Endothelial cell of umbilical vein (primary cell): Measurements from ENCODE around the gene ASB10. TPM values are rescaled to one million over a fixed set of nuclear protein-coding genes. Genes with fewer than 3 reads are reported as not detected.

Source experiments
- BruUV-seq: library from RNA; stranded (reverse); fragments of 400-500 nt; replicated peaks from 2 replicates; lab custom pipeline; 2021; lab: Mats Ljungman, UMichigan
- CTCF ChIA-PET: fragments of 300-600, 350-600 bp; sonication (Branson Sonifier 250); formaldehyde crosslinking; loops from one replicate; lab custom pipeline; 2021; ENCODE audit warnings: antibody characterized with exemption, inconsistent platforms; lab: Charles Lee
- POLR2A ChIA-PET: fragments of 300-600, 350-600 bp; sonication (Branson Sonifier 250); formaldehyde crosslinking; loops from one replicate; lab custom pipeline; 2021; ENCODE audit warnings: antibody characterized with exemption, inconsistent platforms; lab: Charles Lee
- DNase-seq: peaks from one replicate; pipeline ENCODE4 v3.0.0-alpha.2; 2011; ENCODE audit warnings: low read depth, low spot score
- FAIRE-seq: peaks from 2 replicates; lab custom pipeline; 2011; peaks lifted over from hg19 to GRCh38; lab: Jason Lieb, UNC
- H2AFZ ChIP-seq: 2 replicates; pipeline ENCODE4 v1.6.0; 2012; ENCODE audit warnings: low read depth, low read length, control low read depth, inconsistent platforms
- H3K27ac ChIP-seq: 2 replicates; pipeline ENCODE4 v1.5.1; 2011; ENCODE audit warnings: low read depth, mild to moderate bottlenecking, control low read depth, low read length, moderate library complexity; ENCODE audit not compliant: insufficient read depth
- H3K27me3 ChIP-seq, 2 experiments: 2 replicates each; pipeline versions ENCODE4 v1.6.0 to v1.6.1; 2011; ENCODE audit warnings: low read length in 2 of 2, mixed read lengths in 1 of 2; ENCODE audit not compliant: control insufficient read depth in 2 of 2, insufficient read depth in 2 of 2
- H3K36me3 ChIP-seq, 2 experiments: 2 replicates in 1 of 2; 3 replicates in 1 of 2; pipeline ENCODE4 v1.5.1; 2011; ENCODE audit warnings: low read length in 2 of 2, mild to moderate bottlenecking in 1 of 2, moderate library complexity in 1 of 2; ENCODE audit not compliant: control insufficient read depth in 2 of 2, insufficient read depth in 2 of 2; ENCODE audit errors: extremely low read depth in 1 of 2
- H3K4me1 ChIP-seq: 3 replicates; pipeline ENCODE4 v1.5.1; 2011; ENCODE audit warnings: mild to moderate bottlenecking, low read length; ENCODE audit not compliant: control insufficient read depth, insufficient read depth; ENCODE audit errors: extremely low read depth
- H3K4me2 ChIP-seq: 2 replicates; pipeline ENCODE4 v1.6.1; 2011; ENCODE audit warnings: low read length, control low read depth, mixed read lengths; ENCODE audit not compliant: insufficient read depth
- H3K4me3 ChIP-seq, 3 experiments: fragments of 200-600 bp in 1 of 3; sonication (generic), shearing (Covaris generic) in 1 of 3; replicated peaks in 1 of 3; 2 replicates each; pipeline ENCODE4 v1.5.1; 2011 to 2016; ENCODE audit warnings: control low read depth in 3 of 3, low read length in 3 of 3, mild to moderate bottlenecking in 2 of 3, inconsistent platforms in 1 of 3, low read depth in 1 of 3, moderate library complexity in 1 of 3; ENCODE audit not compliant: insufficient read depth in 1 of 3
- H3K79me2 ChIP-seq: 2 replicates; pipeline ENCODE4 v1.6.0; 2012; ENCODE audit warnings: low read length, inconsistent platforms; ENCODE audit not compliant: control insufficient read depth, insufficient read depth
- H3K9ac ChIP-seq: replicated peaks from 2 replicates; pipeline ENCODE3; 2011; ENCODE audit warnings: low read length, control low read depth; ENCODE audit not compliant: insufficient read depth; ENCODE audit errors: extremely low read depth
- H3K9me1 ChIP-seq: replicated peaks from 3 replicates; pipeline ENCODE4 v1.6.0; 2011; ENCODE audit warnings: mild to moderate bottlenecking, low read length; ENCODE audit not compliant: control insufficient read depth, insufficient read depth; ENCODE audit errors: extremely low read depth
- H3K9me3 ChIP-seq: replicated peaks from 2 replicates; pipeline ENCODE4 v1.5.1; 2012; ENCODE audit warnings: low read length, inconsistent platforms; ENCODE audit not compliant: control insufficient read depth, insufficient read depth
- H4K20me1 ChIP-seq: replicated peaks from 2 replicates; pipeline ENCODE3; 2011; ENCODE audit warnings: mild to moderate bottlenecking, low read length; ENCODE audit not compliant: control insufficient read depth, insufficient read depth; ENCODE audit errors: extremely low read depth
- EZH2 ChIP-seq: IDR thresholded peaks from 2 replicates; pipeline ENCODE4 v1.6.1; 2012; ENCODE audit warnings: borderline replicate concordance, low read depth, mild to moderate bottlenecking, moderate library complexity, low read length, inconsistent platforms; ENCODE audit not compliant: severe bottlenecking
- FOS ChIP-seq: IDR thresholded peaks from 2 replicates; pipeline ENCODE4 v1.6.1; 2011; ENCODE audit warnings: mild to moderate bottlenecking, low read length, moderate library complexity, borderline replicate concordance; ENCODE audit not compliant: insufficient read depth
- GATA2 ChIP-seq: IDR thresholded peaks from 2 replicates; pipeline ENCODE4 v1.7.0; 2011; ENCODE audit warnings: low read depth, mild to moderate bottlenecking, moderate library complexity, mixed read lengths, low read length; ENCODE audit not compliant: insufficient read length, insufficient read depth
- MYC ChIP-seq: IDR thresholded peaks from one replicate; pipeline ENCODE4 v1.6.1; 2011; ENCODE audit warnings: mild to moderate bottlenecking, low read depth, low read length
- POLR2AphosphoS5 ChIP-seq: IDR thresholded peaks from 2 replicates; pipeline ENCODE4 v1.6.1; 2012; ENCODE audit warnings: low read depth, mild to moderate bottlenecking, control low read depth, low read length, moderate library complexity; ENCODE audit not compliant: insufficient read depth
- dilution Hi-C: fragments of 300-500 bp; cut with MboI; formaldehyde crosslinking; loops from one replicate; pipeline ENCODE4 v1.15.0; 2019; ENCODE audit warnings: low sequenced_read_pairs; ENCODE audit not compliant: extremely low pct_ligation_motif_present
- intact Hi-C: fragments of 100-400 bp; cut with micrococcal nuclease; formaldehyde crosslinking; loops from one replicate; pipeline ENCODE4 v1.10.0; 2022
- polyA plus RNA-seq, 4 experiments: library from polyadenylated mRNA; depleted of rRNA in 3 of 4; stranded (reverse) in 3 of 4; unstranded in 1 of 4; fragments of >200 nt; gene quantifications; 2 replicates each; pipeline versions ENCODE4 v1.2.1 to v1.2.3, GENCODE V29; 2011 to 2012; ENCODE audit warnings: missing spikeins in 1 of 4
- total RNA-seq: library from RNA; stranded (reverse); gene quantifications from 2 replicates; pipeline ENCODE4 v1.2.3, GENCODE V29; 2021

The ASB10 gene
- total and polyA plus RNA-seq, 2 donors (not counting 3 experiments of a cell fraction or from before 2014, with no cell fraction given): not detected

DNA sequence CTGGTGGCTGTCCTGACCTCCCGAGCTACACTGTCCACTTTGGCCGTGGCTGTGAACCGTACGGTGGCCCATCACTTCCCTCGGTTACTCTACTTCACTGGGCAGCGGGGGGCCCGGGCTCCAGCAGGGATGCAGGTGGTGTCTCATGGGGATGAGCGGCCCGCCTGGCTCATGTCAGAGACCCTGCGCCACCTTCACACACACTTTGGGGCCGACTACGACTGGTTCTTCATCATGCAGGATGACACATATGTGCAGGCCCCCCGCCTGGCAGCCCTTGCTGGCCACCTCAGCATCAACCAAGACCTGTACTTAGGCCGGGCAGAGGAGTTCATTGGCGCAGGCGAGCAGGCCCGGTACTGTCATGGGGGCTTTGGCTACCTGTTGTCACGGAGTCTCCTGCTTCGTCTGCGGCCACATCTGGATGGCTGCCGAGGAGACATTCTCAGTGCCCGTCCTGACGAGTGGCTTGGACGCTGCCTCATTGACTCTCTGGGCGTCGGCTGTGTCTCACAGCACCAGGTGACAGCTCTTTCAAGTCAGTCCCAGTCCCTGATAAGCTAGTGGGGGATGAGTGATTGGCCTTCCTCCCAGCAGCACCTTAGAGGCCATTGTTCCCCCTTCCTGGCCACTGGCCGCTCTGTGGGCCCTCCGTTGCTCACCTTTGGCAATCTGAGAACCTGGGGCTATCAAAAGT is 48.2 kb upstream of the ASB10 start:
- Histone ChIP-seq H2AFZ (no peak overlapping the region), H3K4me2 (no peak overlapping the region), H3K36me3 (peaks cover 3 to 35% of the 10 kb centered on the region in 2 experiments), H3K4me1 (peaks cover 13% of the 10 kb centered on the region), H3K27me3 (no peaks in the 10 kb centered on the region), H3K4me3 (no peak overlapping the region), H3K9ac (no peak overlapping the region), H4K20me1 (no peaks in the 10 kb centered on the region), H3K27ac (no peak overlapping the region), H3K9me3 (no peaks in the 10 kb centered on the region), H3K9me1 (no peaks in the 10 kb centered on the region), H3K79me2 (peaks cover 39% of the 10 kb centered on the region)
- no TSS peak for BruUV-seq
- intact Hi-C loops: no loop called here
- FAIRE-seq: no peak
- no peak for TF ChIP-seq MYC
- dilution Hi-C loops: no loop called here
- ChIA-PET POLR2A (no interaction called here), CTCF (interaction anchor here (1.3 to 4.0 kb wide), 3 partner anchors 8 to 22 kb away, joined by 3 to 58 read pairs (median 11); partner anchors contain the start of gene ABCF2)
- no peak for DNase-seq

DNA sequence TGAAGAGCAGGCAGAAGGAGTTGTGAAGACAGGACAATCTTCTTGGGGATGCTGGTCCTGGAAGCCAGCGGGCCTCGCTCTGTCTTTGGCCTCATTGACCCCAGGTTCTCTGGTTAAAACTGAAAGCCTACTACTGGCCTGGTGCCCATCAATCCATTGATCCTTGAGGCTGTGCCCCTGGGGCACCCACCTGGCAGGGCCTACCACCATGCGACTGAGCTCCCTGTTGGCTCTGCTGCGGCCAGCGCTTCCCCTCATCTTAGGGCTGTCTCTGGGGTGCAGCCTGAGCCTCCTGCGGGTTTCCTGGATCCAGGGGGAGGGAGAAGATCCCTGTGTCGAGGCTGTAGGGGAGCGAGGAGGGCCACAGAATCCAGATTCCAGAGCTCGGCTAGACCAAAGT is 46.8 kb upstream of the ASB10 start:
- CTCF ChIA-PET: interaction anchor here (1.3 to 4.0 kb wide), 3 partner anchors 10 to 205 kb away, joined by 3 to 58 read pairs (median 4); partner anchors contain the start of gene ABCB8
- H3K27ac ChIP-seq: peak overlapping the region; percentile 88

More for the DNA sequence above, 46.8 kb upstream of the ASB10 start:
- POLR2A ChIA-PET: no interaction called here
- Histone ChIP-seq H3K9me1 (no peaks in the 10 kb centered on the region), H3K9me3 (no peaks in the 10 kb centered on the region), H4K20me1 (no peaks in the 10 kb centered on the region), H3K9ac (peak overlapping the region; percentile 91), H3K4me1 (peaks cover 13% of the 10 kb centered on the region), H2AFZ (no peak overlapping the region), H3K4me3 (peak overlapping the region in 2 of 3 experiments; percentile 83 to 95), H3K36me3 (peaks cover 3 to 32% of the 10 kb centered on the region in 2 experiments), H3K4me2 (peak overlapping the region; percentile 55), H3K79me2 (peaks cover 39% of the 10 kb centered on the region), H3K27me3 (no peaks in the 10 kb centered on the region)
- intact Hi-C loops: loop anchor here (1.0 kb wide), 1 partner anchor 10 kb away; no protein-coding TSS in a partner anchor
- DNase-seq: no peak
- BruUV-seq: no TSS peak
- TF ChIP-seq FOS: no peak
- no peak for TF ChIP-seq POLR2AphosphoS5
- TF ChIP-seq EZH2: no peak
- no peak for TF ChIP-seq GATA2
- dilution Hi-C loops: no loop called here
- FAIRE-seq: peak; percentile 28
